Non-pigmented ciliary epithelial cell (primary cell): ENCODE measurements around the gene GSG1L.

Source experiments
- DNase-seq: peaks from one replicate; pipeline ENCODE4 v3.0.0-alpha.2; 2010; ENCODE audit warnings: low read depth

Gene GSG1L

GRCh38 chr16:27789595-27790241 is 273.8 kb downstream of the GSG1L start:
- no peak for DNase-seq

GRCh38 chr16:27789150-27789549 is 274.4 kb downstream of the GSG1L start:
- DNase-seq: no peak

DNA sequence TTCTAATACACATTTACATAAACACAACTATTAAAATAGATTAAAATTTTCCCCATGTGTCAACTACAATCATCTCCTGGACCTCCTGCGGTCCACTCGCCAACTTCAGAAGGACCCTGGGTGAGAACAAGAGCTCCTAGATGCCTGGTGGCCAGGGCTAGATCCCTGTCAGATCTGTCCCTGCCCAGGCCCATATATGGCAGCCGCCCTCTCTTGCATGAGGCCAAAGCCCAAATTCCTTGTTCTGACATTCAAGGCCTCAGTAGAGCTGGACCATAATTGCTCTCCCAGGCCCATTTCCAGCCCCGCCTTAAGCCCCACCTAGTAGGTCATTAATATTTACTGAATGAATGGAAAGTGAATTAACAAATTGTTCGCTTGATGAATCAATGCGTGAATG is 275.8 kb downstream of the GSG1L start:
- DNase-seq: no peak

- no peak for DNase-seq
Observed at GRCh38 chr16:27786923-27787625, 276.4 kb downstream of the GSG1L start.

- DNase-seq: no peak
Observed at GRCh38 chr16:27786221-27786922, 277.1 kb downstream of the GSG1L start.

DNA sequence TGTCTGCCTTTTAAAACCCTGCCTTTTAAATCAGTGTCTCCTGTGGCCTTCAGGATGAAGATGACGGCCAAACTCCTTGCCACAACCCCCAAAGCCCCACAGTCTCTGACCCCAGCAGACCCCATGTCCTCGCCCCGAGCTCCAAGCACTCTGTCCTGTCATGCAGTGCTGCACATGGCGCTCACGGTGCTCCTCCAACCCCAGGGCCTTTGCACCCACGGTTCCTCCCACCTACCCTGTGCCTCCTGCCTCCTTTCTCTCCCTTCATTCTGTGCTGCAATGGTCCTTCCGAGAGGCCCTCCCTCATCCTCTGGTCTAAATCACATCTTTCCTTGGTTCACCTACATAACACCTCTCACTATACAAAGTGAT is 278.2 kb downstream of the GSG1L start:
- DNase-seq: no peak

- no peak for DNase-seq
Observed at GRCh38 chr16:27784351-27785306, 278.9 kb downstream of the GSG1L start.

GRCh38 chr16:27781981-27782880 is 281.3 kb downstream of the GSG1L start:
- DNase-seq: no peak

DNA sequence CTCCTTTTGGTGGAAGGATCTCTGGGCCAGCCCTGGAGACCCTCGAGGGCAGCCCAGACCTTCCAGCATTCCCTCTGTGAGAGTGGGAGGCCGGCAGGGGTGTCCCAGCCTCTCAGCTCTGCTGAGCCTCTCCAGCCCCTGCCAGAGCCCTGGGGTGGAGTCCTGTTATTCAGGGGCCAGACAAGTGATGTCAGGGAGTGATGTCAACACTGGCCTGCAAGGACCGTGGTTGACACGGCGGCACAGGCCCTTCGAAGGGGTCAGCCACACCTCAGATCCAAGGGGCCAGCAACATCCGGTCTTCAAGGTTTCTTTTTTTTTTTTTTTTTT is 282.4 kb downstream of the GSG1L start:
- DNase-seq: no peak

- DNase-seq: no peak
Observed at GRCh38 chr16:27780468-27781194, 282.9 kb downstream of the GSG1L start.

GRCh38 chr16:27779641-27780164 is 283.8 kb downstream of the GSG1L start:
- no peak for DNase-seq

DNA sequence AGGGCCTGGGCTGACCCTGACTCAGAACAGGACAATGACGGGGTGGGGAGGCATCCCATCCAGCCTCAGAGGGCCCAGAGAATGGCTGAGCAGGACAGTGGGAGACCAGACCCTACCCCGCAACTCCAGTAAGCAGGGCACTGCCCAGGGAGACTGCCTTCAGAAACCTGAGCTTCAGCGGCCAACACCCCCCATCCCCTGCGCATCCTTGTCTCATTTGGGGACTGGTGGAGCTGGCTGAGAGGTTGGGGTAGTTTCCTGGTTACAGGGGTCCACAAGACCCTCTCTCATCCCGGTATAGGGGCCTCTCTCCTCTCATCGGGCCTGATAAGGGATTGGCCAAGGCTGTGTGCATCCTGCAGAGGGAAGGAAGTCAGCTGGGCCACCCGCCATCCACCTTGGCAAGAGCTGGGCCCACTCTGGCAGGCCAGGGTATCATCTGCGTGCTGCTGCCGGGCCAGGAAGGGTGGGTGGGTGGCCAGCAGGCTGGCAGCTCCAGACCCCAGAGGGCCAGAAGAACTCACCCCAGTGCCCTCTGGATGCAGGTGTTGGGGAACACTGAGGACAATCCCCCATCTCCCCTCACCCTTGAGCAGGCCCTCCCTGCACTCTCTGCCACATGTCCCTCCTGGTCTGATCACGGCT is 284.5 kb downstream of the GSG1L start:
- no peak for DNase-seq

DNA sequence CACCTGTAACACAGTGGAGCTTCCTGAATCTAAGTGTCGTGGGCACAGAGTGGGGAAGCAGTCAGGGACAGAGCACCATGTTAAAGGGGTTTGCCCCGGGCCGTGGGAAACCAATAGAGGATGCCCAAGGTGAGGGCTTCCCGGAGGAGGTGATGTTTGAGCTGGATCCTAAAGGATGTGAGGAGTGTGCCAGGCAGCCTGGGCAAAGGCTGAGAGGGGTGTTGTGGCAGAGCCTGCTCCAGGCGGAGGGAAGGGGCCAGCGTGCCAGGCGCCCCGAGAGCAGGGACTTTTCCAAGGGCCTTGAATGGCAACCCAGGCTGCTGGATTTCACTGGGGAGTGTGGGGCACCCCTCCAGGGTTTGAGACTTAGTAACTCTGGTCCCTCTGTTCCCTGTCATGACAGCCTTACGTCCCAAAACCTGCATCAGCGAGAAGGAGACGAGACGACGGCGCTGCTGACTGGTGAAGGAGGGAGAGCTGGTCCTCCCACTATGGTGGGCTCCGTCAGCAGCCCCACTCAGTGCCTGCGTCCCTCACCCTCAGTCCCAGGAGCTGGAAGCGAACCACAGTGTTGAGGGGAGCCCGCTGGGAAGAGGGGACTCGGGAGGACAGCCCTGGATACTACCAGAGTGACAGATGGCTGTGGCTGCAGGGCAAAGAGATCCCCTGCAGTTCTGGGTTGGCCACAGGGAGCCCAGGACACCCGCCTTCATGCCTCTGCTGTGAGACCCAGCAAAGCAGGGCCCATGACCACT is 285.2 kb downstream of the GSG1L start:
- DNase-seq: no peak

- DNase-seq: no peak
Observed at GRCh38 chr16:27777527-27777926, 286.0 kb downstream of the GSG1L start.

DNA sequence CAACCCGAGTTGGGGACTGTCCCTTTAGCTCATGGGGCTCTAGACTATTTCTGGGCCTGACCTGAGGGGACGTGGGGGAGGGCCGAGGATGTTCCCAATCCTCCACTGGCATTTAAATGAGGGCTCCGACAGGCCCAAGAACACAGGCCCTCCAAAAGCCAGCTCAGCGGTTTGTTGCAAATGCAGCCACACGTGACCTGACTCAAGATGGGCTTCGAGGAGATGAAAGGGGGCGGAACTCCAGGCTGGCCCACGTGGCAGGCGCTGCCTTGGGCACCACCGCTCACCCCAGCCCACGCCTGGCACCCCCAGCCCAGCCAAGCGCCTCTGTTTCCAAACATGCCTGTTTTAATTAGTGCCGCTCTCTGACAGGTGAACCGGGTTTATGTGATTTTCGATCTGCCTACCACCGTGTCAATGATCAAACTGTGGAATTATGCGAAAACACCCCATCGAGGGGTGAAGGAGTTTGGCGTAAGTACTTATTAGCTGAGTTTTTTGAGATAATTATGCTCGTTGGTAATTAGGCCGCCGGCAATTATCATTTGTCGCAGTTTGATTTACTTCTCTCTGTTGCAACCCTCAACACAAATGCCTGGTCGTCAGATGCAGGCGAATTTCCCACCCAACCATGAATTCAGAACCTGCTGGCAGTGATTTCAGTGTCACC is 286.8 kb downstream of the GSG1L start:
- DNase-seq: no peak

DNA sequence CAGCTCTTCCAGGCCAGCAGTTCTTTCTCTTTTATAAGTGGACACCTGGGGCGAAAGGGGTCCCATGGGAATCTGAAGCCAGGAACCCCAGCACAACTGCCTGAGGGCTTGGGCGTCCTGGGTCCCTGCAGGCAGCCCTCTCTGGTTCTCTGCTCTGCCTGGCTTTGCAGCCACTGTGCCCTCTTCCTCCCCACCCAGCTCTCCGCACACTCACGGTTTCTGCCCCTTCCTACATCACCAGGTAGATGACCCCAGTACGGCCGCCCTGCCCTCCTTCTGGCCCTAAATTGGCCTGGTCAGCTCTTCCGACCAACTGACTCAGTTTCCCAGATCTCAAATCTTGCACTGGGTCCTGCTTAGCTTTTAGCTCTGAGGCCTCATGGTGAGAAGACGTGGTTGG is 288.3 kb downstream of the GSG1L start:
- no peak for DNase-seq

DNA sequence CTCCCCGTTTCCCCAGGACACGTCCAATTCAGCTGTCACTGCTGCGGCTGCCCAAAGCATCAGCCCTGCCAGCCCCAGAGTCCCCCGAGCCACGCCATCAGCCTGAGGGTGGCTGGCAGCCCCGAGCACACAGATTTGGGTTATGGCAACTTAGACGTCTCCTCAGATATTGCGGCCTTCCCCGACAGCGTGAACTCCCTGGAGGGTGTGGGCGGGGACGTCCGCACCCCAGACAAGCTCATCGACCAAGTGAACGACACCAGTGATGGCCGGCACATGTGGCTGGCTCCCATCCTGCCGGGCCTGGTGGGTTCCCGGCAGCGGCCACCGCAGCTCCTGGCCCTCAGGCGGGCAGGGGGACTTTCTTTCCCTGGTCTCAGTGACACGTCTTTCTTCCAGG is 288.7 kb downstream of the GSG1L start:
- DNase-seq: no peak

GRCh38 chr16:27773344-27773743 is 290.2 kb downstream of the GSG1L start:
- DNase-seq: no peak
